Activated CD8-positive, alpha-beta memory T cell treated with anti-CD3 and anti-CD28 coated beads for 4 hours (primary cell): ENCODE data around the gene YTHDC2.

ENCODE experiments used
- DNase-seq, 2 donors: peaks; one replicate each; pipeline ENCODE4 v3.0.0-alpha.2; 2020; ENCODE audit warnings: low read depth in 2 of 2

YTHDC2 gene

GRCh38 chr5:113513384-113514288, at the start of gene YTHDC2:
Gene YTHDC2 (plus strand): TSS chr5:113513694. CDS start chr5:113513896, 202 bp downstream.
- peak; percentile 73 for DNase-seq

GRCh38 chr5:113474100-113474728, 39.3 kb upstream of the YTHDC2 start:
- DNase-seq = no peak

- DNase-seq = no peak
Measured at GRCh38 chr5:113478691-113479090, 34.8 kb upstream of the YTHDC2 start.

GRCh38 chr5:113480243-113480642, 33.3 kb upstream of the YTHDC2 start:
- DNase-seq = no peak

GRCh38 chr5:113487416-113487780, 26.1 kb upstream of the YTHDC2 start:
- no peak for DNase-seq

GRCh38 chr5:113487781-113488644, 25.5 kb upstream of the YTHDC2 start, which contains the start of gene MCC:
Gene MCC (minus strand): TSS chr5:113488453.
- no peak for DNase-seq

- DNase-seq = no peak
Measured at GRCh38 chr5:113488645-113489184, 24.8 kb upstream of the YTHDC2 start.

GRCh38 chr5:113489299-113489698, 24.2 kb upstream of the YTHDC2 start:
- DNase-seq = no peak

GRCh38 chr5:113490317-113490716, 23.2 kb upstream of the YTHDC2 start:
- DNase-seq = no peak

GRCh38 chr5:113491022-113491421, 22.5 kb upstream of the YTHDC2 start:
- no peak for DNase-seq

GRCh38 chr5:113493446-113493845, 20.0 kb upstream of the YTHDC2 start:
- no peak for DNase-seq

GRCh38 chr5:113495422-113495841, 18.1 kb upstream of the YTHDC2 start:
- DNase-seq = no peak

GRCh38 chr5:113502073-113502472, 11.4 kb upstream of the YTHDC2 start:
- DNase-seq = no peak

- no peak for DNase-seq
Measured at GRCh38 chr5:113503146-113503545, 10.3 kb upstream of the YTHDC2 start.

GRCh38 chr5:113505181-113505580, 8.3 kb upstream of the YTHDC2 start:
- no peak for DNase-seq

GRCh38 chr5:113507601-113508000, 5.9 kb upstream of the YTHDC2 start:
- DNase-seq = no peak

- DNase-seq = no peak
Measured at GRCh38 chr5:113508756-113509155, 4.7 kb upstream of the YTHDC2 start.

- no peak for DNase-seq
Measured at GRCh38 chr5:113510836-113511451, 2.5 kb upstream of the YTHDC2 start.

- DNase-seq = no peak
Measured at GRCh38 chr5:113512341-113512740, 1.2 kb upstream of the YTHDC2 start.

- no peak for DNase-seq
Measured at GRCh38 chr5:113514289-113514635, 768 bp downstream of the YTHDC2 start.

GRCh38 chr5:113518884-113519283, 5.4 kb downstream of the YTHDC2 start:
- no peak for DNase-seq
